GM12865 (cell line): ENCODE results near the gene IL17RE.

Source experiments
- DNase-seq: peaks from one replicate; pipeline ENCODE4 v3.0.0; 2010; ENCODE audit warnings: low read depth
- H3K4me3 ChIP-seq: 2 replicates; pipeline ENCODE4 v1.5.1; 2011; ENCODE audit warnings: mild to moderate bottlenecking, low read depth, low read length, control low read depth
- CTCF ChIP-seq: IDR thresholded peaks from 2 replicates; pipeline ENCODE4 v1.5.1; 2011; ENCODE audit warnings: low read length, control low read depth, low read depth, inconsistent platforms; ENCODE audit not compliant: insufficient read depth; ENCODE audit errors: missing control alignments

The IL17RE gene

GRCh38 chr3:9915254-9916141 is 12.8 kb downstream of the IL17RE start:
- peak overlapping the region; percentile 39 for H3K4me3 ChIP-seq
- no peak for TF ChIP-seq CTCF
- peak; percentile 46 for DNase-seq

- no peak for DNase-seq
- H3K4me3 ChIP-seq, result no peak overlapping the region
- TF ChIP-seq CTCF, result no peak
These were observed 13.7 kb downstream of the IL17RE start for GRCh38 chr3:9916346-9916733.

- no peak for DNase-seq
These were observed 14.4 kb downstream of the IL17RE start, which contains the start of gene IL17RC for GRCh38 chr3:9916734-9917680. Gene IL17RC, plus strand, starts transcription at chr3:9917098. Its CDS starts 218 bp downstream, at chr3:9917316.

GRCh38 chr3:9917820-9918219 is 15.2 kb downstream of the IL17RE start:
- no peak for TF ChIP-seq CTCF
- no peak for DNase-seq
- H3K4me3 ChIP-seq, result no peak overlapping the region

More at GRCh38 chr3:9916734-9917680, 14.4 kb downstream of the IL17RE start, which contains the start of gene IL17RC:
- no peak for TF ChIP-seq CTCF
- H3K4me3 ChIP-seq, result peak within 1 kb of the TSS; percentile 39

GRCh38 chr3:9918261-9919038 is 15.8 kb downstream of the IL17RE start:
- TF ChIP-seq CTCF, result no peak
- H3K4me3 ChIP-seq, result no peak overlapping the region
- no peak for DNase-seq

GRCh38 chr3:9928158-9928557 is 25.5 kb downstream of the IL17RE start:
- H3K4me3 ChIP-seq, result no peak overlapping the region
- DNase-seq, result no peak
- TF ChIP-seq CTCF, result no peak
